HEK293 (cell line): ENCODE data around the gene VPREB3.

Source experiments
- GLI4 ChIP-seq: fragments of 450-650 bp; formaldehyde crosslinking; IDR thresholded peaks from 2 replicates; pipeline ENCODE4 v1.5.1; 2016; ENCODE audit warnings: missing biosample characterization, missing genetic modification characterization
- IKZF3 ChIP-seq: fragments of 450-650 bp; IDR thresholded peaks from 2 replicates; pipeline ENCODE4 v1.5.0; 2018; ENCODE audit warnings: missing biosample characterization, mild to moderate bottlenecking, missing genetic modification characterization, moderate library complexity
- KLF1 ChIP-seq: fragments of 450-650 bp; formaldehyde crosslinking; IDR thresholded peaks from 2 replicates; pipeline ENCODE4 v1.5.1; 2016; ENCODE audit warnings: missing biosample characterization, missing genetic modification characterization
- OSR2 ChIP-seq: fragments of 450-650 bp; formaldehyde crosslinking; IDR thresholded peaks from 2 replicates; pipeline ENCODE4 v1.5.1; 2016; ENCODE audit warnings: missing biosample characterization, missing genetic modification characterization
- TRIM28 ChIP-seq: IDR thresholded peaks from 2 replicates; pipeline ENCODE4 v1.6.1; 2011; ENCODE audit warnings: low read length, control low read depth, borderline replicate concordance
- ZBTB11 ChIP-seq: fragments of 450-650 bp; formaldehyde crosslinking; conservative IDR thresholded peaks from 2 replicates; pipeline ENCODE4 v1.5.1; 2016; ENCODE audit warnings: low read depth, missing biosample characterization, missing genetic modification characterization
- ZBTB17 ChIP-seq: fragments of 450-650 bp; formaldehyde crosslinking; IDR thresholded peaks from 2 replicates; pipeline ENCODE4 v1.5.1; 2016; ENCODE audit warnings: missing biosample characterization, missing genetic modification characterization
- ZBTB21 ChIP-seq: fragments of 450-650 bp; formaldehyde crosslinking; IDR thresholded peaks from 2 replicates; pipeline ENCODE4 v1.5.1; 2017; ENCODE audit warnings: missing biosample characterization, missing genetic modification characterization
- ZBTB8A ChIP-seq: fragments of 450-650 bp; formaldehyde crosslinking; IDR thresholded peaks from 2 replicates; pipeline ENCODE4 v1.5.1; 2016; ENCODE audit warnings: missing biosample characterization, missing genetic modification characterization
- ZFP69B ChIP-seq: fragments of 450-650 bp; formaldehyde crosslinking; IDR thresholded peaks from 2 replicates; pipeline ENCODE4 v1.5.1; 2016; ENCODE audit warnings: missing biosample characterization, missing genetic modification characterization
- ZNF10 ChIP-seq: fragments of 450-650 bp; formaldehyde crosslinking; IDR thresholded peaks from 2 replicates; pipeline ENCODE4 v1.5.1; 2017; ENCODE audit warnings: missing biosample characterization, missing genetic modification characterization
- ZNF112 ChIP-seq: fragments of 450-650 bp; formaldehyde crosslinking; IDR thresholded peaks from 2 replicates; pipeline ENCODE4 v1.5.0; 2017; ENCODE audit warnings: missing biosample characterization, missing genetic modification characterization
- ZNF132 ChIP-seq: fragments of 450-650 bp; formaldehyde crosslinking; IDR thresholded peaks from 2 replicates; pipeline ENCODE4 v1.5.1; 2017; ENCODE audit warnings: missing biosample characterization, missing genetic modification characterization, borderline replicate concordance
- ZNF184 ChIP-seq: fragments of 450-650 bp; IDR thresholded peaks from 2 replicates; pipeline ENCODE4 v1.5.1; 2018; ENCODE audit warnings: missing biosample characterization, mild to moderate bottlenecking, missing genetic modification characterization
- ZNF223 ChIP-seq: fragments of 450-650 bp; formaldehyde crosslinking; IDR thresholded peaks from 2 replicates; pipeline ENCODE4 v1.5.1; 2016; ENCODE audit warnings: missing biosample characterization, missing genetic modification characterization
- ZNF354C ChIP-seq: fragments of 450-650 bp; formaldehyde crosslinking; IDR thresholded peaks from 2 replicates; pipeline ENCODE4 v1.5.1; 2016; ENCODE audit warnings: missing biosample characterization, missing genetic modification characterization, low read depth, borderline replicate concordance
- ZNF423 ChIP-seq: fragments of 450-650 bp; formaldehyde crosslinking; IDR thresholded peaks from 2 replicates; pipeline ENCODE4 v1.5.1; 2016; ENCODE audit warnings: missing biosample characterization, missing genetic modification characterization
- ZNF433 ChIP-seq: fragments of 450-650 bp; formaldehyde crosslinking; IDR thresholded peaks from 2 replicates; pipeline ENCODE4 v1.5.1; 2016; ENCODE audit warnings: missing biosample characterization, missing genetic modification characterization, low read depth
- ZNF48 ChIP-seq: fragments of 450-650 bp; formaldehyde crosslinking; IDR thresholded peaks from 2 replicates; pipeline ENCODE4 v1.5.1; 2016; ENCODE audit warnings: missing biosample characterization, missing genetic modification characterization
- ZNF571 ChIP-seq: fragments of 450-650 bp; formaldehyde crosslinking; IDR thresholded peaks from 2 replicates; pipeline ENCODE4 v1.5.0; 2017; ENCODE audit warnings: missing biosample characterization, missing genetic modification characterization
- ZNF621 ChIP-seq: fragments of 450-650 bp; formaldehyde crosslinking; IDR thresholded peaks from 2 replicates; pipeline ENCODE4 v1.5.1; 2017; ENCODE audit warnings: missing biosample characterization, missing genetic modification characterization
- ZNF623 ChIP-seq: fragments of 450-650 bp; formaldehyde crosslinking; IDR thresholded peaks from 2 replicates; pipeline ENCODE4 v1.5.1; 2016; ENCODE audit warnings: missing biosample characterization, missing genetic modification characterization
- ZNF654 ChIP-seq: fragments of 450-650 bp; formaldehyde crosslinking; IDR thresholded peaks from 2 replicates; pipeline ENCODE4 v1.5.1; 2016; ENCODE audit warnings: low read depth, missing biosample characterization, missing genetic modification characterization
- ZNF658 ChIP-seq: fragments of 450-650 bp; formaldehyde crosslinking; IDR thresholded peaks from 2 replicates; pipeline ENCODE4; 2016; ENCODE audit warnings: missing biosample characterization, missing genetic modification characterization
- ZNF692 ChIP-seq: fragments of 450-650 bp; formaldehyde crosslinking; IDR thresholded peaks from 2 replicates; pipeline ENCODE4 v1.5.1; 2016; ENCODE audit warnings: missing biosample characterization, missing genetic modification characterization
- ZNF701 ChIP-seq: fragments of 450-650 bp; formaldehyde crosslinking; IDR thresholded peaks from 2 replicates; pipeline ENCODE4 v1.5.1; 2016; ENCODE audit warnings: missing biosample characterization, missing genetic modification characterization
- ZNF76 ChIP-seq: fragments of 450-650 bp; formaldehyde crosslinking; IDR thresholded peaks from 2 replicates; pipeline ENCODE4; 2016; ENCODE audit warnings: low read depth, missing biosample characterization, missing genetic modification characterization, borderline replicate concordance
- ZNF843 ChIP-seq: fragments of 450-650 bp; formaldehyde crosslinking; IDR thresholded peaks from 2 replicates; pipeline ENCODE4 v1.5.1; 2016; ENCODE audit warnings: missing biosample characterization, missing genetic modification characterization
- ZSCAN16 ChIP-seq: fragments of 450-650 bp; formaldehyde crosslinking; IDR thresholded peaks from 2 replicates; pipeline ENCODE4 v1.5.1; 2016; ENCODE audit warnings: missing biosample characterization, missing genetic modification characterization
- TF ChIP-seq, protein P1 (sequence below): fragments of 450-650 bp; formaldehyde crosslinking; IDR thresholded peaks from 2 replicates; pipeline ENCODE4 v1.5.1; 2016; ENCODE audit warnings: missing biosample characterization, missing genetic modification characterization
- TF ChIP-seq, protein P2 (sequence below): fragments of 450-650 bp; formaldehyde crosslinking; optimal IDR thresholded peaks from 2 replicates; pipeline ENCODE3; 2016; ENCODE audit warnings: missing biosample characterization, mild to moderate bottlenecking, missing genetic modification characterization
- TF ChIP-seq, protein P3 (sequence below): fragments of 450-650 bp; formaldehyde crosslinking; IDR thresholded peaks from 2 replicates; pipeline ENCODE4 v1.5.1; 2016; ENCODE audit warnings: missing biosample characterization, missing genetic modification characterization

Gene VPREB3

GRCh38 chr22:23786752-23787599, 32.8 kb upstream of the VPREB3 start, which contains the start of gene SMARCB1 (continued):
- TF ChIP-seq ZBTB17 (tag by site-specific recombination), result no peak
- TF ChIP-seq, protein P1, sequence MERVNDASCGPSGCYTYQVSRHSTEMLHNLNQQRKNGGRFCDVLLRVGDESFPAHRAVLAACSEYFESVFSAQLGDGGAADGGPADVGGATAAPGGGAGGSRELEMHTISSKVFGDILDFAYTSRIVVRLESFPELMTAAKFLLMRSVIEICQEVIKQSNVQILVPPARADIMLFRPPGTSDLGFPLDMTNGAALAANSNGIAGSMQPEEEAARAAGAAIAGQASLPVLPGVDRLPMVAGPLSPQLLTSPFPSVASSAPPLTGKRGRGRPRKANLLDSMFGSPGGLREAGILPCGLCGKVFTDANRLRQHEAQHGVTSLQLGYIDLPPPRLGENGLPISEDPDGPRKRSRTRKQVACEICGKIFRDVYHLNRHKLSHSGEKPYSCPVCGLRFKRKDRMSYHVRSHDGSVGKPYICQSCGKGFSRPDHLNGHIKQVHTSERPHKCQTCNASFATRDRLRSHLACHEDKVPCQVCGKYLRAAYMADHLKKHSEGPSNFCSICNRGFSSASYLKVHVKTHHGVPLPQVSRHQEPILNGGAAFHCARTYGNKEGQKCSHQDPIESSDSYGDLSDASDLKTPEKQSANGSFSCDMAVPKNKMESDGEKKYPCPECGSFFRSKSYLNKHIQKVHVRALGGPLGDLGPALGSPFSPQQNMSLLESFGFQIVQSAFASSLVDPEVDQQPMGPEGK (tag by site-specific recombination), result peak; percentile 76
- peak; percentile 65 for TF ChIP-seq ZBTB8A (tag by site-specific recombination)
- TF ChIP-seq ZNF112, result no peak
- TF ChIP-seq ZNF423 (tag by site-specific recombination), result no peak
- TF ChIP-seq ZNF132 (tag by site-specific recombination), result no peak
- no peak for TF ChIP-seq ZSCAN16 (tag by site-specific recombination)
- no peak; the same call in 1 of the 2 replicates for TF ChIP-seq ZNF76 (tag by site-specific recombination)
- TF ChIP-seq ZNF433 (tag by site-specific recombination), result no peak
- TF ChIP-seq, protein P2, sequence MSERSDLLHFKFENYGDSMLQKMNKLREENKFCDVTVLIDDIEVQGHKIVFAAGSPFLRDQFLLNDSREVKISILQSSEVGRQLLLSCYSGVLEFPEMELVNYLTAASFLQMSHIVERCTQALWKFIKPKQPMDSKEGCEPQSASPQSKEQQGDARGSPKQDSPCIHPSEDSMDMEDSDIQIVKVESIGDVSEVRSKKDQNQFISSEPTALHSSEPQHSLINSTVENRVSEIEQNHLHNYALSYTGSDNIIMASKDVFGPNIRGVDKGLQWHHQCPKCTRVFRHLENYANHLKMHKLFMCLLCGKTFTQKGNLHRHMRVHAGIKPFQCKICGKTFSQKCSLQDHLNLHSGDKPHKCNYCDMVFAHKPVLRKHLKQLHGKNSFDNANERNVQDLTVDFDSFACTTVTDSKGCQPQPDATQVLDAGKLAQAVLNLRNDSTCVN (tag by site-specific recombination), result peak; percentile 94
- no peak for TF ChIP-seq ZNF184 (tag by site-specific recombination)
- TF ChIP-seq GLI4 (tag by site-specific recombination), result no peak
- no peak for TF ChIP-seq ZNF621
- no peak for TF ChIP-seq ZNF223 (tag by site-specific recombination)
- TF ChIP-seq ZBTB21 (tag by site-specific recombination), result no peak
- no peak for TF ChIP-seq IKZF3 (tag by site-specific recombination)
- TF ChIP-seq ZBTB11, result no peak
- TF ChIP-seq ZFP69B (tag by site-specific recombination), result peak; percentile 63; the same call in 1 of the 2 replicates
- TF ChIP-seq ZNF654, result no peak
- TF ChIP-seq ZNF623, result no peak
- TF ChIP-seq ZNF10, result no peak
- no peak for TF ChIP-seq OSR2 (tag by site-specific recombination)
- TF ChIP-seq ZNF701, result no peak
- no peak for TF ChIP-seq ZNF48 (tag by site-specific recombination)
- no peak for TF ChIP-seq TRIM28
- no peak for TF ChIP-seq ZNF571 (tag by site-specific recombination)
- peak; percentile 60; the same call in 1 of the 2 replicates for TF ChIP-seq KLF1
- TF ChIP-seq, protein P3, sequence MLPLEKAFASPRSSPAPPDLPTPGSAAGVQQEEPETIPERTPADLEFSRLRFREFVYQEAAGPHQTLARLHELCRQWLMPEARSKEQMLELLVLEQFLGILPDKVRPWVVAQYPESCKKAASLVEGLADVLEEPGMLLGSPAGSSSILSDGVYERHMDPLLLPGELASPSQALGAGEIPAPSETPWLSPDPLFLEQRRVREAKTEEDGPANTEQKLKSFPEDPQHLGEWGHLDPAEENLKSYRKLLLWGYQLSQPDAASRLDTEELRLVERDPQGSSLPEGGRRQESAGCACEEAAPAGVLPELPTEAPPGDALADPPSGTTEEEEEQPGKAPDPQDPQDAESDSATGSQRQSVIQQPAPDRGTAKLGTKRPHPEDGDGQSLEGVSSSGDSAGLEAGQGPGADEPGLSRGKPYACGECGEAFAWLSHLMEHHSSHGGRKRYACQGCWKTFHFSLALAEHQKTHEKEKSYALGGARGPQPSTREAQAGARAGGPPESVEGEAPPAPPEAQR (tag by site-specific recombination), result no peak
- no peak for TF ChIP-seq ZNF658
- no peak for TF ChIP-seq ZNF354C (tag by site-specific recombination)
- TF ChIP-seq ZNF692 (tag by site-specific recombination), result peak; percentile 83; the same call in 1 of the 2 replicates
- TF ChIP-seq ZNF843 (tag by site-specific recombination), result no peak
